Left ventricle myocardium inferior (tissue), 1 donor: Measurements from ENCODE around the gene MAGEH1. TPM values are rescaled to one million over a fixed set of nuclear protein-coding genes. Genes with fewer than 3 reads are reported as not detected.
"Not testable (repeated sequence)": the region's sequence is repeated elsewhere in the genome, so short reads cannot be mapped to it uniquely, and the experiment has no call there.

Experiments
- DNase-seq: peaks from one replicate; pipeline ENCODE4 v3.0.0-alpha.2; 2020
- H3K27ac ChIP-seq: fragments of 200-600 bp; replicated peaks from 2 replicates; pipeline ENCODE4 v1.8.0; 2021
- H3K27me3 ChIP-seq: fragments of 200-600 bp; 2 replicates; pipeline ENCODE4 v1.8.0; 2021; ENCODE audit warnings: low read depth
- H3K36me3 ChIP-seq: fragments of 200-600 bp; 2 replicates; pipeline ENCODE4 v1.8.0; 2021
- H3K4me1 ChIP-seq: fragments of 200-600 bp; 2 replicates; pipeline ENCODE4 v1.8.0; 2021
- H3K4me3 ChIP-seq: fragments of 200-600 bp; 2 replicates; pipeline ENCODE4 v1.8.0; 2021; ENCODE audit warnings: mild to moderate bottlenecking, moderate library complexity
- H3K9me3 ChIP-seq: fragments of 200-600 bp; replicated peaks from 2 replicates; pipeline ENCODE4 v1.8.0; 2021
- intact Hi-C: fragments of 100-400 bp; cut with micrococcal nuclease; formaldehyde crosslinking; loops from one replicate; pipeline ENCODE4 v1.11.0; 2022
- long read RNA-seq: library from polyadenylated mRNA; unstranded; transcript quantifications from one replicate; pipeline ENCODE4 v2.0.0, GENCODE V29; 2021
- total RNA-seq: library from RNA; stranded (reverse); fragmentation: NEBNext Ultra II Directional; extraction: Animal tissue kit (Norgen Biotek cat#: 25700); gene quantifications from one replicate; pipeline ENCODE4 v1.2.1, GENCODE V29; 2021
- TF ChIP-seq, protein P1 (sequence below): fragments of 200-600 bp; IDR thresholded peaks from 2 replicates; pipeline ENCODE4 v1.8.0; 2021; ENCODE audit warnings: antibody characterized with exemption, mild to moderate bottlenecking, borderline replicate concordance
- donor health status: DM: no; HTN: yes; CAD: no; lungs with severe emphysema.

MAGEH1 gene, protein sequence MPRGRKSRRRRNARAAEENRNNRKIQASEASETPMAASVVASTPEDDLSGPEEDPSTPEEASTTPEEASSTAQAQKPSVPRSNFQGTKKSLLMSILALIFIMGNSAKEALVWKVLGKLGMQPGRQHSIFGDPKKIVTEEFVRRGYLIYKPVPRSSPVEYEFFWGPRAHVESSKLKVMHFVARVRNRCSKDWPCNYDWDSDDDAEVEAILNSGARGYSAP
- total RNA-seq, result 10.7 TPM
- long read RNA-seq, transcript MAGEH1-201 (1 exons, 1,462 nt), result major isoform, 10 of 10 reads
- long read RNA-seq, partial matches to known transcripts, result 0 of 10 reads
- long read RNA-seq, other reads (novel, unspliced or antisense), result 0 of 10 reads

DNA sequence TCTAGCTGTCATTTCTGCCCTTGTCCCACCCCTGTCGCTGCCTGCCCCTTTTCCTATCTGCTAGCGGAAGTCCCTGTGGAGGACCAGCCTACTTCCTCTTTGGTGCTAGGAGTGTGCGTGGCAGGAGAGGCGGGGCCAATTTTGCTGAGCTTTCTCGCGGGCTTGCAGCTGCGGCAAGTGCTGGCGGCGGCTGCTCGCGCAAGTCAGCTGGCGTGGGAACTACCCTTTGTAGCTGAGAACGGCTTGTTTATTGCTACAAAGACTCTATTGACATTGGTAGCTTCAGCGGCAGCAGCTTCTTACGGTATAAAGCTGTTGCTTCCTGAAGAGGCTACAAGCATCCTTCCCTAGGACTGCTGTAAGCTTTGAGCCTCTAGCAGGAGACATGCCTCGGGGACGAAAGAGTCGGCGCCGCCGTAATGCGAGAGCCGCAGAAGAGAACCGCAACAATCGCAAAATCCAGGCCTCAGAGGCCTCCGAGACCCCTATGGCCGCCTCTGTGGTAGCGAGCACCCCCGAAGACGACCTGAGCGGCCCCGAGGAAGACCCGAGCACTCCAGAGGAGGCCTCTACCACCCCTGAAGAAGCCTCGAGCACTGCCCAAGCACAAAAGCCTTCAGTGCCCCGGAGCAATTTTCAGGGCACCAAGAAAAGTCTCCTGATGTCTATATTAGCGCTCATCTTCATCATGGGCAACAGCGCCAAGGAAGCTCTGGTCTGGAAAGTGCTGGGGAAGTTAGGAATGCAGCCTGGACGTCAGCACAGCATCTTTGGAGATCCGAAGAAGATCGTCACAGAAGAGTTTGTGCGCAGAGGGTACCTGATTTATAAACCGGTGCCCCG lies at the start of gene MAGEH1:
TSS of gene MAGEH1 (plus strand) at position 138 of the 843 bp plus-strand sequence. CDS start at position 386, 248 bp downstream.
- Histone ChIP-seq H3K27me3 (no peaks in the 10 kb centered on the region), H3K9me3 (no peaks in the 10 kb centered on the region), H3K27ac (peak within 1 kb of the TSS; percentile 88), H3K4me3 (peak within 1 kb of the TSS; percentile 79), H3K36me3 (no peaks in the 10 kb centered on the region), H3K4me1 (peaks cover 17% of the 10 kb centered on the region)
- intact Hi-C loops, result no loop called here
- DNase-seq, result peak; percentile 84
- TF ChIP-seq, protein P1, sequence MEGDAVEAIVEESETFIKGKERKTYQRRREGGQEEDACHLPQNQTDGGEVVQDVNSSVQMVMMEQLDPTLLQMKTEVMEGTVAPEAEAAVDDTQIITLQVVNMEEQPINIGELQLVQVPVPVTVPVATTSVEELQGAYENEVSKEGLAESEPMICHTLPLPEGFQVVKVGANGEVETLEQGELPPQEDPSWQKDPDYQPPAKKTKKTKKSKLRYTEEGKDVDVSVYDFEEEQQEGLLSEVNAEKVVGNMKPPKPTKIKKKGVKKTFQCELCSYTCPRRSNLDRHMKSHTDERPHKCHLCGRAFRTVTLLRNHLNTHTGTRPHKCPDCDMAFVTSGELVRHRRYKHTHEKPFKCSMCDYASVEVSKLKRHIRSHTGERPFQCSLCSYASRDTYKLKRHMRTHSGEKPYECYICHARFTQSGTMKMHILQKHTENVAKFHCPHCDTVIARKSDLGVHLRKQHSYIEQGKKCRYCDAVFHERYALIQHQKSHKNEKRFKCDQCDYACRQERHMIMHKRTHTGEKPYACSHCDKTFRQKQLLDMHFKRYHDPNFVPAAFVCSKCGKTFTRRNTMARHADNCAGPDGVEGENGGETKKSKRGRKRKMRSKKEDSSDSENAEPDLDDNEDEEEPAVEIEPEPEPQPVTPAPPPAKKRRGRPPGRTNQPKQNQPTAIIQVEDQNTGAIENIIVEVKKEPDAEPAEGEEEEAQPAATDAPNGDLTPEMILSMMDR, result no peak

DNA sequence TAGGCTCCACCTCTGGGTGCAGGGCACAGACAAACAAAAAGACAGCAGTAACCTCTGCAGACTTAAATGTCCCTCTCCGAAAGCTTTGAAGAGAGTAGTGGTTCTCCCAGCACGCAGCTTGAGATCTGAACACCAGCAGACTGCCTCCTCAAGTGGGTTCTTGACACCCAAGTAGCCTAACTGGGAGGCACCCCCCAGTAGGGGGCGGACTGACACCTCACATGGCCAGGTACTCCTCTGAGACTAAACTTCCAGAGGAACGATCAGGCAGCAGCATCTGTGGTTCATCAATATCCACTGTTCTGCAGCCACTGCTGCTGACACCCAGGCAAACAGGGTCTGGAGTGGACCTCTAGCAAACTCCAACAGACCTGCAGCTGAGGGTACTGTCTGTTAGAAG lies 24.8 kb upstream of the MAGEH1 start:
- DNase-seq, H3K9me3 ChIP-seq, H3K27ac ChIP-seq, intact Hi-C loops, H3K36me3 ChIP-seq, H3K4me3 ChIP-seq, H3K27me3 ChIP-seq, H3K4me1 ChIP-seq: not testable (repeated sequence)

DNA sequence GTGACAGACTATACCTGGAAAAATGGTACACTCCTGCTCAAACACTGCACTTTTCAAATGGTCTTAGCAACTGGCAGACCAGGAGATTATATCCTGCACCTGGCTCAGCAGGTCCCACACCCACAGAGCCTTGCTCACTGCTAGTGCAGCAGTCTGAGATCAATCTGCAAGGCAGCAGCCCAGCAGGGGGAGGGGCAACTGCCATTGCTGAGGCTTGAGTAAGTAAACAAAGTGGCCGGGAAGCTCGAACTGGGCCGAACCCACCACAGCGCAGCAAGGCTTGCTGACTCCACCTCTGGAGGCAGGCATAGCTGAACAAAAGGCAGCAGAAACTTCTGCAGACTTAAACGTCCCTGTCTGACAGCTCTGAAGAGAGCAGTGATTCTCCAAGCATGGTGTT lies 8.5 kb upstream of the MAGEH1 start:
- H3K4me1 ChIP-seq, H3K27me3 ChIP-seq, H3K4me3 ChIP-seq, DNase-seq, H3K27ac ChIP-seq, intact Hi-C loops, H3K36me3 ChIP-seq, H3K9me3 ChIP-seq: not testable (repeated sequence)

DNA sequence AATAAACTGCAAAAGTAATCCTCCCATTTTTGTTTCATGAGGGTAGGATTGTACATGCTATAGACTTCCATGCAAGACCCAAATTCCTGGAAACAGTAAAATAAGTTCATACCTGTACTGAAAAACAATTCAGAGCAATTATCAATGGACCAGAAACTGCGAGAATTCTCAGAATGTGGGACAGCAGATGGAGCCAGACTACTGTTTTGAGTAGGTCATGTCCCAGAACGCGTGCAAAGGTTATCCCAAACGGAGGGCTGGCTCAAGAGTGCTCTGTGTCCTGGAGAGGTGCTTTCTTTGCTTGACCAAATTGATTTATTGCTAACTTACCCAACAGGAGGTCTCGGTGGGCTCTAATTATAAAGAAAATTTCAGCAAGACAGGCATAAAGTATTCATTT lies 1.7 kb upstream of the MAGEH1 start:
- Histone ChIP-seq H3K4me1 (peaks cover 17% of the 10 kb centered on the region), H3K36me3 (no peaks in the 10 kb centered on the region), H3K27ac (no peak overlapping the region), H3K9me3 (no peaks in the 10 kb centered on the region), H3K27me3 (no peaks in the 10 kb centered on the region), H3K4me3 (no peak overlapping the region)
- TF ChIP-seq, protein P1, result peak; percentile 26
- DNase-seq, result no peak
- intact Hi-C loops, result no loop called here

DNA sequence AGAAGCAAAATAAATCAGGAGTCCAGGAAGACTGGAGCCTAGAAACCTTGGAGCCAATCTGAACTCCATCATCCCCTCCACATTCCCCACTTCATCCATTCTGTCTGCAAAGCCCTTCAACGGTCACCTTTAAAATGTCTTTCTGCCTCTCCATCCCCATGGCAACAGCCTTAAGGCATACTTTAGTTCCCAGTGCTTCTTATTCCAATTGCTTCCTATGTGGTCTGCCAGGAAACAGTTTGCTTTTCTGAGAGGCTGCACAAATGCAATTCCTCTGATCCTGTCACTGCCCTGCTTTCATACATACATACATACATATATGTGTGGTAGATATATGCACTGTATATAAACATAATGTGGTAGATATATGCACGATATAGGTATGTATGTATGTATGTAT lies 786 bp upstream of the MAGEH1 start:
- peak overlapping the region; percentile 79 for H3K4me3 ChIP-seq
- H3K9me3 ChIP-seq, result no peaks in the 10 kb centered on the region
- H3K27ac ChIP-seq, result peak overlapping the region; percentile 88
- TF ChIP-seq, protein P1, result no peak
- no peaks in the 10 kb centered on the region for H3K36me3 ChIP-seq
- intact Hi-C loops, result no loop called here
- no peak for DNase-seq
- H3K4me1 ChIP-seq, result peaks cover 17% of the 10 kb centered on the region
- H3K27me3 ChIP-seq, result no peaks in the 10 kb centered on the region

DNA sequence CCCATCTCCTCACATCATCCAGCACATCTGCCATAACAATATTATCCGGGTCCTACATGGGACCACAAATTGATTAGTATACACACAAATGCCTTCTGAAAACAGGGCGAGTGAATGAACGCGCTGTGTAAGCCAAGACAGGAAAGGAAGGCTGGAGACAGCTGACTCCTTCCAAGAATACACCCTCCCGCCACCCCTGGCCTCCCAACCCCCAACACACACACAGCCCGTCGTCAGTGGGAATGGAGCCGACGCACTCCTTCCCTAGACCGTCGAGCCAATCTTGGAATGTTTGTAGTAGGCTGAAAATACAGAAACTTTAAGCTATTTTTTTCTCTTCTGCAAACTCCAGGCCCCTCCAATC lies 319 bp upstream of the MAGEH1 start:
- DNase-seq, result no peak
- TF ChIP-seq, protein P1, result no peak
- H3K36me3 ChIP-seq, result no peaks in the 10 kb centered on the region
- no peaks in the 10 kb centered on the region for H3K9me3 ChIP-seq
- peak overlapping the region; percentile 79 for H3K4me3 ChIP-seq
- peaks cover 17% of the 10 kb centered on the region for H3K4me1 ChIP-seq
- intact Hi-C loops, result no loop called here
- no peaks in the 10 kb centered on the region for H3K27me3 ChIP-seq
- peak overlapping the region; percentile 88 for H3K27ac ChIP-seq
